Measurements from ENCODE around the gene SDK2. TPM values are rescaled to one million over a fixed set of nuclear protein-coding genes. Genes with fewer than 3 reads are reported as not detected.

SDK2 gene
- polyA plus RNA-seq, 2 of the 4 experiments (the other 2 are of a cell fraction) = 0.36 to 0.57 TPM

- CTCF ChIA-PET = no interaction called here
- no peaks in the 10 kb centered on the region for H3K9me3 ChIP-seq
Observed at GRCh38 chr17:73534209-73534909, 109.9 kb downstream of the SDK2 start.

GRCh38 chr17:73533781-73534180, 110.5 kb downstream of the SDK2 start:
- 73% methylated on average over 7 of the region's 7 CpGs for WGBS (ENCODE audit: missing lambda C conversion rate)
- ATAC-seq (no peak), DNase-seq (ENCODE audit: low read depth in 1 of 2, low spot score in 1 of 2) (no peak), FAIRE-seq (no peak)
- no peak overlapping the region for H3K4me2 ChIP-seq
- ChIA-PET POLR2A (no interaction called here), CTCF (interaction anchor here (1.0 kb wide), 1 partner anchor 19 kb away, joined by 3 read pairs; no protein-coding TSS in a partner anchor)
- H3K27ac ChIP-seq = no peak overlapping the region
- no peaks in the 10 kb centered on the region for H3K9me3 ChIP-seq
- no peaks in the 10 kb centered on the region for H3K4me1 ChIP-seq
- no peak overlapping the region for H3K4me3 ChIP-seq
- TF ChIP-seq TP53 (CRISPR knock-in tag; IDR thresholded peaks at IDR 0.05) (no peak), NR3C1 (IDR thresholded peaks at IDR 0.05) (no peak), HOXB13 (CRISPR knock-in tag; IDR thresholded peaks at IDR 0.05; ENCODE audit: low read depth) (no peak)

More at GRCh38 chr17:73534209-73534909, 109.9 kb downstream of the SDK2 start:
- POLR2A ChIA-PET = no interaction called here
- Histone ChIP-seq H3K27ac (no peak overlapping the region), H3K4me3 (no peak overlapping the region), H3K4me2 (no peak overlapping the region), H3K4me1 (no peaks in the 10 kb centered on the region)
- 76% methylated on average over 15 of the region's 15 CpGs for WGBS (ENCODE audit: missing lambda C conversion rate)
- ATAC-seq = no peak
- no peak for TF ChIP-seq HMGXB4 (CRISPR knock-in tag; IDR thresholded peaks at IDR 0.05; ENCODE audit: borderline replicate concordance)
- no peak for TF ChIP-seq HDAC2 (IDR thresholded peaks at IDR 0.05)
- no peak for TF ChIP-seq HOXB13 (CRISPR knock-in tag; IDR thresholded peaks at IDR 0.05; ENCODE audit: low read depth)
- no peak for TF ChIP-seq BHLHE40 (IDR thresholded peaks at IDR 0.05; ENCODE audit: low read depth, low read length)
- no peak for TF ChIP-seq FOXS1 (CRISPR knock-in tag; IDR thresholded peaks at IDR 0.05)
- no peak for FAIRE-seq
- no peak for DNase-seq (ENCODE audit: low read depth in 1 of 2, low spot score in 1 of 2)

- DNase-seq (ENCODE audit: low read depth in 1 of 2, low spot score in 1 of 2) = no peak
- H3K4me3 ChIP-seq = no peak overlapping the region
- ChIA-PET POLR2A (no interaction called here), CTCF (interaction anchor here (1.0 kb wide), 1 partner anchor 20 kb away, joined by 3 read pairs; no protein-coding TSS in a partner anchor)
- H3K4me1 ChIP-seq = no peaks in the 10 kb centered on the region
- ATAC-seq = no peak
- no peak for TF ChIP-seq NR3C1 (IDR thresholded peaks at IDR 0.05)
- TF ChIP-seq ELK1 (IDR thresholded peaks at IDR 0.05; ENCODE audit: low read depth, low read length) = no peak
- no peak for TF ChIP-seq RAD21 (conservative IDR thresholded peaks at IDR 0.05 in 1 of 2, IDR thresholded peaks at IDR 0.05 in 1 of 2)
- TF ChIP-seq HOXB13 (CRISPR knock-in tag; IDR thresholded peaks at IDR 0.05; ENCODE audit: low read depth) = no peak
- TF ChIP-seq CBX8 (IDR thresholded peaks at IDR 0.05) = no peak
- FAIRE-seq = no peak
- WGBS (ENCODE audit: missing lambda C conversion rate) = 64% methylated on average over 5 of the region's 13 CpGs
- no peak overlapping the region for H3K27ac ChIP-seq
- H3K9me3 ChIP-seq = no peaks in the 10 kb centered on the region
- no peak overlapping the region for H3K4me2 ChIP-seq
Observed at GRCh38 chr17:73533127-73533526, 111.1 kb downstream of the SDK2 start.

- ATAC-seq (no peak), FAIRE-seq (no peak), DNase-seq (ENCODE audit: low read depth in 1 of 2, low spot score in 1 of 2) (no peak)
- Histone ChIP-seq H3K4me1 (no peaks in the 10 kb centered on the region), H3K27ac (no peak overlapping the region), H3K4me2 (no peak overlapping the region), H3K9me3 (no peaks in the 10 kb centered on the region), H3K4me3 (no peak overlapping the region)
- 63% methylated on average over 9 of the region's 9 CpGs for WGBS (ENCODE audit: missing lambda C conversion rate)
- POLR2A ChIA-PET = no interaction called here
- CTCF ChIA-PET = no interaction called here
- TF ChIP-seq ESRRA (IDR thresholded peaks at IDR 0.05; ENCODE audit: borderline replicate concordance, low read length) = no peak
- TF ChIP-seq SREBF2 (IDR thresholded peaks at IDR 0.05) = no peak
- no peak for TF ChIP-seq CBX2 (IDR thresholded peaks at IDR 0.05; ENCODE audit: borderline replicate concordance, low read depth)
- no peak for TF ChIP-seq KDM5A (IDR thresholded peaks at IDR 0.05)
- no peak for TF ChIP-seq ATOH8 (CRISPR knock-in tag; IDR thresholded peaks at IDR 0.05; ENCODE audit: low read depth)
- TF ChIP-seq CEBPB (IDR thresholded peaks at IDR 0.05) = no peak
- no peak for TF ChIP-seq EHMT2 (IDR thresholded peaks at IDR 0.05; ENCODE audit: low read depth)
- no peak for TF ChIP-seq POLR2A (IDR thresholded peaks at IDR 0.05; ENCODE audit: low read length)
- no peak for TF ChIP-seq MYC (IDR thresholded peaks at IDR 0.05; ENCODE audit: borderline replicate concordance, low read length)
- TF ChIP-seq FOSL2 (IDR thresholded peaks at IDR 0.05) = no peak
- TF ChIP-seq FOSL2 (CRISPR knock-in tag; IDR thresholded peaks at IDR 0.05) = no peak
- TF ChIP-seq MAZ (IDR thresholded peaks at IDR 0.05; ENCODE audit: borderline replicate concordance, low read depth, low read length) = no peak
- TF ChIP-seq CHD2 (IDR thresholded peaks at IDR 0.05; ENCODE audit: low read length, partially characterized antibody) = no peak
- no peak for TF ChIP-seq RAD21 (conservative IDR thresholded peaks at IDR 0.05 in 1 of 2, IDR thresholded peaks at IDR 0.05 in 1 of 2)
- no peak for TF ChIP-seq GATA3 (IDR thresholded peaks at IDR 0.05; ENCODE audit: borderline replicate concordance)
- TF ChIP-seq NR3C1 (IDR thresholded peaks at IDR 0.05) = no peak
- no peak for TF ChIP-seq EP300 (IDR thresholded peaks at IDR 0.05)
- TF ChIP-seq SMC3 (IDR thresholded peaks at IDR 0.05) = no peak
- no peak for TF ChIP-seq NPAS2 (CRISPR knock-in tag; IDR thresholded peaks at IDR 0.05; ENCODE audit: borderline replicate concordance)
- no peak for TF ChIP-seq CHD4 (IDR thresholded peaks at IDR 0.05; ENCODE audit: borderline replicate concordance)
- no peak for TF ChIP-seq ZFP36 (IDR thresholded peaks at IDR 0.05; ENCODE audit: borderline replicate concordance, partially characterized antibody)
Observed at GRCh38 chr17:73532421-73532901, 111.8 kb downstream of the SDK2 start.

Measured in A549 (cell line).